GM12878 (cell line): Measurements from ENCODE around the gene RPL13A. TPM values are rescaled to one million over a fixed set of nuclear protein-coding genes. Genes with fewer than 3 reads are reported as not detected.

Source experiments
- ASH2L ChIP-seq: fragments of 300-600, 200-600 bp; sonication (generic); IDR thresholded peaks from 2 replicates; pipeline ENCODE4 v1.6.1; 2017; ENCODE audit warnings: low read depth, mild to moderate bottlenecking, borderline replicate concordance
- ATF7 ChIP-seq: fragments of 450-650 bp; IDR thresholded peaks from 2 replicates; pipeline ENCODE4 v1.6.1; 2016; ENCODE audit warnings: low read depth, mild to moderate bottlenecking
- BACH1 ChIP-seq: fragments of 450-650 bp; IDR thresholded peaks from 2 replicates; pipeline ENCODE4 v1.6.1; 2017; ENCODE audit warnings: mild to moderate bottlenecking, borderline replicate concordance
- CREM ChIP-seq: IDR thresholded peaks from 2 replicates; pipeline ENCODE4 v1.6.1; 2014; ENCODE audit warnings: antibody characterized with exemption, low read depth
- EGR1 ChIP-seq, 2 experiments: IDR thresholded peaks; 1 replicate in 1 of 2; 2 replicates in 1 of 2; pipeline ENCODE4 v1.6.1; 2011 to 2012; ENCODE audit warnings: low read depth in 2 of 2, low read length in 2 of 2, borderline replicate concordance in 1 of 2, mild to moderate bottlenecking in 1 of 2, moderate library complexity in 1 of 2
- FOXM1 ChIP-seq: IDR thresholded peaks from 2 replicates; pipeline ENCODE4 v1.6.1; 2012; ENCODE audit warnings: low read depth, mild to moderate bottlenecking, inconsistent platforms, low read length, moderate library complexity
- HDAC6 ChIP-seq: fragments of 200-600 bp; sonication (generic); IDR thresholded peaks from one replicate; pipeline ENCODE4 v1.8.0; 2017; ENCODE audit warnings: antibody characterized with exemption; ENCODE audit not compliant: unreplicated experiment
- HDGF ChIP-seq: fragments of 450-650 bp; IDR thresholded peaks from 2 replicates; pipeline ENCODE4 v1.6.1; 2016; ENCODE audit warnings: antibody characterized with exemption
- NFXL1 ChIP-seq: fragments of 450-650 bp; IDR thresholded peaks from 2 replicates; pipeline ENCODE4 v1.6.1; 2017; ENCODE audit warnings: antibody characterized with exemption, mild to moderate bottlenecking, borderline replicate concordance
- POLR2AphosphoS2 ChIP-seq: IDR thresholded peaks from 2 replicates; pipeline ENCODE4 v1.6.1; 2011; ENCODE audit warnings: low read depth, mild to moderate bottlenecking, low read length, improper control_type of control experiment, moderate library complexity
- RUNX3 ChIP-seq: IDR thresholded peaks from 2 replicates; pipeline ENCODE4 v1.6.1; 2012; ENCODE audit warnings: low read length, inconsistent platforms
- SIN3A ChIP-seq: IDR thresholded peaks from 2 replicates; pipeline ENCODE4 v1.6.1; 2012; ENCODE audit warnings: low read depth, low read length, improper control_type of control experiment
- SMARCA5 ChIP-seq: fragments of 450-650 bp; IDR thresholded peaks from 2 replicates; pipeline ENCODE4 v1.6.1; 2017; ENCODE audit warnings: mild to moderate bottlenecking
- SPI1 ChIP-seq: IDR thresholded peaks from 2 replicates; pipeline ENCODE4 v1.6.1; 2011; ENCODE audit warnings: low read depth, mild to moderate bottlenecking, low read length, moderate library complexity, borderline replicate concordance; ENCODE audit not compliant: insufficient read depth
- SRF ChIP-seq, 2 experiments: IDR thresholded peaks; 2 replicates each; pipeline ENCODE4 v1.6.1; 2011; ENCODE audit warnings: low read depth in 2 of 2, low read length in 2 of 2, mild to moderate bottlenecking in 1 of 2, moderate library complexity in 1 of 2
- ZNF384 ChIP-seq: IDR thresholded peaks from 2 replicates; pipeline ENCODE4 v1.6.1; 2012; ENCODE audit warnings: low read depth, mild to moderate bottlenecking, low read length, improper control_type of control experiment, borderline replicate concordance
- ZZZ3 ChIP-seq: IDR thresholded peaks from 2 replicates; pipeline ENCODE4 v1.6.1; 2011; ENCODE audit warnings: low read depth; ENCODE audit not compliant: control insufficient read depth, insufficient read length
- polyA plus RNA-seq, 11 experiments: library from polyadenylated mRNA; depleted of rRNA in 4 of 11; unstranded in 6 of 11; stranded (reverse) in 5 of 11; fragments of >200 nt; fragmentation: Nextera tagmentation in 4 of 11; fragmentation: Illumina TruSeq in 1 of 11; extraction: Ambion mirVana in 4 of 11; extraction: Trizol in 1 of 11; gene quantifications; 1 replicate in 1 of 11; 2 replicates in 10 of 11; pipeline versions ENCODE4 v1.2.1 to v1.2.3, GENCODE V29; 2011 to 2016; ENCODE audit warnings: inconsistent platforms in 2 of 11, missing spikeins in 2 of 11, low read depth in 1 of 11
- total RNA-seq, 4 experiments: library from RNA; depleted of rRNA in 3 of 4; stranded (reverse); fragments of >200 nt in 3 of 4; fragmentation: Illumina TruSeq in 1 of 4; extraction: Trizol in 1 of 4; gene quantifications; 2 replicates each; pipeline versions ENCODE4 v1.2.1 to v1.2.3, GENCODE V29; 2013 to 2021
- TF ChIP-seq, protein P1 (sequence below): IDR thresholded peaks from 2 replicates; pipeline ENCODE4 v1.6.1; 2011; ENCODE audit warnings: low read depth, low read length, improper control_type of control experiment, borderline replicate concordance
- TF ChIP-seq, protein P2 (sequence below): fragments of 450-650 bp; IDR thresholded peaks from 2 replicates; pipeline ENCODE4 v1.6.1; 2017; ENCODE audit warnings: mild to moderate bottlenecking
- TF ChIP-seq, protein P3 (sequence below): fragments of 450-650 bp; IDR thresholded peaks from 2 replicates; pipeline ENCODE4 v1.6.1; 2017; ENCODE audit warnings: antibody characterized with exemption, mild to moderate bottlenecking, moderate library complexity
- TF ChIP-seq, protein P4 (sequence below): fragments of 450-650 bp; formaldehyde crosslinking; IDR thresholded peaks from 2 replicates; pipeline ENCODE4 v1.4.0; 2022; ENCODE audit warnings: mild to moderate bottlenecking, moderate library complexity

The RPL13A gene
- total and polyA plus RNA-seq, 10 of the 15 experiments (the other 5 are each of a cell fraction or from before 2014, with no cell fraction given), result 1,426 to 8,961 (median 4,266) TPM

DNA sequence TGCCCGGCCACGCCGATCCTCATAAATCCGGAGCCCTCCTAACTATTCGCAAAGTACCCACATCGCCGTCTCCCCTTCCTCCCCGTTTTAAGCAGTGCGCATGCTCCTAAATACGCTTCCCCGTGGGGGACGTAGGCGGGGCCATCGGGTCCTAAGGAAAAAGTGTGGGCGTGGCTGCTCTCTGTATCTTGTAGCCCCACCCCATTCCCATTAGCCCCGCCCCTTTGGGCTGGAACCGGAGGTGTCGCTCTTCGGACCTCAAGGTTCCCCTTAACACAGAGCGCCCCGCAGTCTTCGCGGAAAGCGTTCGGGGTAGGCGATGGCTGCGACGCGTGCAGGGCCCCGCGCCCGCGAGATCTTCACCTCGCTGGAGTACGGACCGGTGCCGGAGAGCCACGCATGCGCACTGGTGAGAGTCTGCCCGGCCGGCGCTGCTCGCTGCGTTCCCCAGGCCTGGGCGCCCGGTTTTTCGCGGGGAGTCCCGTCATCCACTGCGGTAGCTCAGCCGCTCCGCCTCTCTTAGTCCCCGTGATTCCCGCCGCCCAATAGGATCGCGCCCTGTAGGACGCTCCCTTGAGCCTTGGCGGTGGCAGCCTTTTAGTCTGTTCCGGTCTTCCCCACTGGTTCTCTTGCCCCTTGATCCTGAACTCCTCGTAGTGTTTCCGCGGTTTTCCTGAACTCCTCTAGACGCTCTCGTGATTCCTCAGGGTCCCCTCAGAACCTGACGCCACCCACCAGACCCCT is 34.2 kb upstream of the RPL13A start, which contains the start of gene ALDH16A1 (continued):
- TF ChIP-seq POLR2AphosphoS2 (peak; percentile 97), ZNF384 (peak; percentile 13; the same call in 1 of the 2 replicates), SIN3A (no peak; the same call in 1 of the 2 replicates), NFXL1 (no peak), BACH1 (peak; percentile 72; the same call in 1 of the 2 replicates), CREM (no peak; the same call in 1 of the 2 replicates), SPI1 (no peak), HDAC6 (no peak), SMARCA5 (0 out of 2 replicates have a peak, but pooled peaks have one; percentile 6), RUNX3 (peak; percentile 62; the same call in 1 of the 2 replicates), ZZZ3 (no peak), FOXM1 (no peak), EGR1 (IDR thresholded peaks at IDR 0.05; ENCODE audit: borderline replicate concordance in 1 of 2, low read depth in 2 of 2, low read length in 2 of 2) (peak in 1 of 2 experiments; percentile 57; a peak in 2 of 3 replicates), HDGF (no peak; the same call in 1 of the 2 replicates), ASH2L (no peak), SRF (IDR thresholded peaks at IDR 0.05; ENCODE audit: low read depth in 2 of 2, low read length in 2 of 2) (peak; percentile 21 to 73; a peak in 3 of 4 replicates), ATF7 (no peak)
- TF ChIP-seq, protein P1, sequence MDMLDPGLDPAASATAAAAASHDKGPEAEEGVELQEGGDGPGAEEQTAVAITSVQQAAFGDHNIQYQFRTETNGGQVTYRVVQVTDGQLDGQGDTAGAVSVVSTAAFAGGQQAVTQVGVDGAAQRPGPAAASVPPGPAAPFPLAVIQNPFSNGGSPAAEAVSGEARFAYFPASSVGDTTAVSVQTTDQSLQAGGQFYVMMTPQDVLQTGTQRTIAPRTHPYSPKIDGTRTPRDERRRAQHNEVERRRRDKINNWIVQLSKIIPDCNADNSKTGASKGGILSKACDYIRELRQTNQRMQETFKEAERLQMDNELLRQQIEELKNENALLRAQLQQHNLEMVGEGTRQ, result peak; percentile 79
- TF ChIP-seq, protein P2, sequence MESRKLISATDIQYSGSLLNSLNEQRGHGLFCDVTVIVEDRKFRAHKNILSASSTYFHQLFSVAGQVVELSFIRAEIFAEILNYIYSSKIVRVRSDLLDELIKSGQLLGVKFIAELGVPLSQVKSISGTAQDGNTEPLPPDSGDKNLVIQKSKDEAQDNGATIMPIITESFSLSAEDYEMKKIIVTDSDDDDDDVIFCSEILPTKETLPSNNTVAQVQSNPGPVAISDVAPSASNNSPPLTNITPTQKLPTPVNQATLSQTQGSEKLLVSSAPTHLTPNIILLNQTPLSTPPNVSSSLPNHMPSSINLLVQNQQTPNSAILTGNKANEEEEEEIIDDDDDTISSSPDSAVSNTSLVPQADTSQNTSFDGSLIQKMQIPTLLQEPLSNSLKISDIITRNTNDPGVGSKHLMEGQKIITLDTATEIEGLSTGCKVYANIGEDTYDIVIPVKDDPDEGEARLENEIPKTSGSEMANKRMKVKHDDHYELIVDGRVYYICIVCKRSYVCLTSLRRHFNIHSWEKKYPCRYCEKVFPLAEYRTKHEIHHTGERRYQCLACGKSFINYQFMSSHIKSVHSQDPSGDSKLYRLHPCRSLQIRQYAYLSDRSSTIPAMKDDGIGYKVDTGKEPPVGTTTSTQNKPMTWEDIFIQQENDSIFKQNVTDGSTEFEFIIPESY, result no peak
- TF ChIP-seq, protein P3, sequence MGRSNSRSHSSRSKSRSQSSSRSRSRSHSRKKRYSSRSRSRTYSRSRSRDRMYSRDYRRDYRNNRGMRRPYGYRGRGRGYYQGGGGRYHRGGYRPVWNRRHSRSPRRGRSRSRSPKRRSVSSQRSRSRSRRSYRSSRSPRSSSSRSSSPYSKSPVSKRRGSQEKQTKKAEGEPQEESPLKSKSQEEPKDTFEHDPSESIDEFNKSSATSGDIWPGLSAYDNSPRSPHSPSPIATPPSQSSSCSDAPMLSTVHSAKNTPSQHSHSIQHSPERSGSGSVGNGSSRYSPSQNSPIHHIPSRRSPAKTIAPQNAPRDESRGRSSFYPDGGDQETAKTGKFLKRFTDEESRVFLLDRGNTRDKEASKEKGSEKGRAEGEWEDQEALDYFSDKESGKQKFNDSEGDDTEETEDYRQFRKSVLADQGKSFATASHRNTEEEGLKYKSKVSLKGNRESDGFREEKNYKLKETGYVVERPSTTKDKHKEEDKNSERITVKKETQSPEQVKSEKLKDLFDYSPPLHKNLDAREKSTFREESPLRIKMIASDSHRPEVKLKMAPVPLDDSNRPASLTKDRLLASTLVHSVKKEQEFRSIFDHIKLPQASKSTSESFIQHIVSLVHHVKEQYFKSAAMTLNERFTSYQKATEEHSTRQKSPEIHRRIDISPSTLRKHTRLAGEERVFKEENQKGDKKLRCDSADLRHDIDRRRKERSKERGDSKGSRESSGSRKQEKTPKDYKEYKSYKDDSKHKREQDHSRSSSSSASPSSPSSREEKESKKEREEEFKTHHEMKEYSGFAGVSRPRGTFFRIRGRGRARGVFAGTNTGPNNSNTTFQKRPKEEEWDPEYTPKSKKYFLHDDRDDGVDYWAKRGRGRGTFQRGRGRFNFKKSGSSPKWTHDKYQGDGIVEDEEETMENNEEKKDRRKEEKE, result no peak
- TF ChIP-seq, protein P4, sequence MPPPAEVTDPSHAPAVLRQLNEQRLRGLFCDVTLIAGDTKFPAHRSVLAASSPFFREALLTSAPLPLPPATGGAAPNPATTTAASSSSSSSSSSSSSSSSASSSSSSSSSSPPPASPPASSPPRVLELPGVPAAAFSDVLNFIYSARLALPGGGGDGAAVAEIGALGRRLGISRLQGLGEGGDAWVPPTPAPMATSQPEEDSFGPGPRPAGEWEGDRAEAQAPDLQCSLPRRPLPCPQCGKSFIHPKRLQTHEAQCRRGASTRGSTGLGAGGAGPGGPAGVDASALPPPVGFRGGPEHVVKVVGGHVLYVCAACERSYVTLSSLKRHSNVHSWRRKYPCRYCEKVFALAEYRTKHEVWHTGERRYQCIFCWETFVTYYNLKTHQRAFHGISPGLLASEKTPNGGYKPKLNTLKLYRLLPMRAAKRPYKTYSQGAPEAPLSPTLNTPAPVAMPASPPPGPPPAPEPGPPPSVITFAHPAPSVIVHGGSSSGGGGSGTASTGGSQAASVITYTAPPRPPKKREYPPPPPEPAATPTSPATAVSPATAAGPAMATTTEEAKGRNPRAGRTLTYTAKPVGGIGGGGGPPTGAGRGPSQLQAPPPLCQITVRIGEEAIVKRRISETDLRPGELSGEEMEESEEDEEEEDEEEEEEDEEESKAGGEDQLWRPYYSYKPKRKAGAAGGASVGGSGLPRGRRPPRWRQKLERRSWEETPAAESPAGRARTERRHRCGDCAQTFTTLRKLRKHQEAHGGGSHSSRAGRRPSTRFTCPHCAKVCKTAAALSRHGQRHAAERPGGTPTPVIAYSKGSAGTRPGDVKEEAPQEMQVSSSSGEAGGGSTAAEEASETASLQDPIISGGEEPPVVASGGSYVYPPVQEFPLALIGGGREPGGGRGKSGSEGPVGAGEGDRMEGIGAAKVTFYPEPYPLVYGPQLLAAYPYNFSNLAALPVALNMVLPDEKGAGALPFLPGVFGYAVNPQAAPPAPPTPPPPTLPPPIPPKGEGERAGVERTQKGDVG (CRISPR knock-in tag), result no peak
